HS-5 (cell line): Measurements from ENCODE around the gene CTH.
A peak's percentile ranks its signal among the peaks of the same experiment; 100 is the strongest.
"Not testable (repeated sequence)": the region's sequence is repeated elsewhere in the genome, so short reads cannot be mapped to it uniquely, and the experiment has no call there.

Experiments used
- DNase-seq: peaks from one replicate; pipeline ENCODE4 v3.0.0-alpha.2; 2012; ENCODE audit warnings: low read depth

Gene CTH

DNA sequence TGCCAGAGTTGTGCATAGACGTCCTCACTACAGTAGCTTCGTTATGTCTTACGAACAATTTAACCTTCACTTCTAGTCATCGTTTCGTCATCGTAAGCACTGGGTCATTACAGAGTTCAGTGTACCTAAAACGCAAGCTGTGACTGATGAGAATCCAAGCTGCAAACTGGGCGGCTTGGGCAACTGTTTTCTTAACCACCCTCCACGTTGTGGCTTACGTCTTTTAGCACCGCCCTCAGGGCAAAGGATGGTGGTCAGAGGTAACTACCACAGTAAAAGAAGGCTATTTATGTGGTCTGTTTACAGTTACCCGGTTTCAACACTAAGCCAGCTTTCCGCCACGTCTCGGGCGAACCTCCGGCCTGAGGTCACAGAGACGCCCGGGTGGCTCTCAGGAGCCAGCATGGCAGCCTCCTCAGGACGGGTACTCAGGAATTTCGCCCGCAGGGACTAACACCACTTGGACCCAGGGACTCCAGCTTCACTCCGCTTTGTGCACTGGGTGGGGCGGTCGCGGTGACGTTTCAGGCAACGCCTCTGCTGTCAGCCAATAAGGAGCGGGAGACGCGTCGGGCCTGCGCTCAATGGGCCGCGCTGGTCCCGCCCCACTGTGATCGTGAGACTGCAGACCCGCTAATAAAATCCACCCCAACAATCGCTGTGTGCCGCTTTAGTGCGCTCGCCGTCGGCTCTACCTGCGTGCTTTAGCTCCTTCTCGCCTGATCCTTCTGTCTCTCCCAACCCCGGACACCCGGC, at the start of gene CTH:
Gene CTH (plus strand): TSS at position 665 of the 756 bp plus-strand sequence. CDS start 148 bp downstream, outside the sequence.
- DNase-seq, result peak; percentile 82

DNA sequence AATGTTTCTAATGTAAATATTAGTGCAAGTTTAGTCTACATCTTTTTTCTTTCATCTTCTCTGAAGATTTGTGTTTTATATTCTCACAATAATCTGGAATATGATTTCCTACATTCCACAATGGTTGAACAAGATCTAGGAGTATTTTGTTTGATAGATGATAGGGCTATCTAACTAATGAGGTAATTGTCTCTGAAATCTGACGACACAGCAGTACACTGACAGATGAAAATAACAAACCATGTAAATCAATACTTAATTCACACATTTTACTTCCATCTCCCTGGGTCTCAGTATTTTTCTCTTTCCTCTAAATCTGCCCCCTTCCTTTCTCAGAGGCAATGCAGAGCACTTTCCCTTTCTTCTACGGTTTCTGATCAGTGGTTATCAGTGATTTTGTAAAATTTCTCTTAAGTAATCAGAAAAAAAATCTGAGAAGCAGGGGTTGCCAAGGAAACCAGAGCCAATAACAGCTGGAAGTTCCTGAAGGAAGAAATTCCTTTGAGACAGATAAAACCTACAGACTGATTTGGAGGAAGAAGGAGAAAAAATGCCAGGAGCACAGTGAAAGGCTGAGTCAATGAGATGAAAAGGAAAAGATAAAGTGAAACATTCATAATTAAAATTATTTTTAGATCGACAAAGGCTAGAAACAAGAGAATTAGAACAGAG, 49.2 kb upstream of the CTH start:
- peak; percentile 25 for DNase-seq

DNA sequence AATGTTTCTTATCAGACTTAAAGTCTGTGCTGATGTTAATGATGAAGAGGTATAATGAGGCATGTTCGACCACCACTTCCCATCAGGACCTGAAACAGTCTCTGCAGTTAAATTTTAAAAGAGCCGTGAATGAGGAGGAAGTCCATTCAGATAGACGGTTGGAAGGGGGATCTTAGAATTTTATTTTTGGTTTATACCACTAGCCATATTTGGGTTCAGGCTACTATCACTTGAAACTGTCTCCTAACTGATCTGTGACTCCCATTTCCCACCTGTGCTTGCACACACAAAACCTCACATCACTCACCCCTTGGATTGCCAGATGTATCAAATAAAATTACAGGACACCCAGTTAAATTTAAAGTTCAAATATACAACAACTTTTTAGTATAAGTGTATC, 46.6 kb upstream of the CTH start:
- no peak for DNase-seq

DNA sequence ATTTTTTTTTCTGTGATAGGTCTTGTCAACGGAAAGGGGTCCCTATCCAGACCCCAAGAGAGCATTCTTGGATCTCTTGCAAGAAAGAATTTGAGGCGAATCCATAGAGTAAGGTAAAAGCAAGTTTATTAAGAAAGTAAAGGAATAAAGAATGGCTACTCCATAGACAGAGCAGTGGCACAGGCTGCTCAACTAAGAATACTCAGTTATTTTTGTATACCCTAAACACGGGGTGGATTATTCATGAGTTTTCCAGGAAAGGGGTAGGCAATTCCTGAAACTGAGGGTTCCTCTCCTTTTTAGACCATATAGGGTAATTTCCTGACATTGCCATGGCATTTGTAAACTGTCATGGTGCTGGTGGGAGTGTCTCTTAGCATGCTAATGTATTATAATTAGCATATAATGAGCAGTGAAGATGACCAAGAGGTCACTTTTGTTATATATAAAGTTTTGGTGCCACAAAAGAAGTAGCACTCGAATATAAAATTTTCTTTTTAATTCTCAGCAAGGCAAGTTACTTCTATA, 44.6 kb upstream of the CTH start:
- not testable (repeated sequence) for DNase-seq

DNA sequence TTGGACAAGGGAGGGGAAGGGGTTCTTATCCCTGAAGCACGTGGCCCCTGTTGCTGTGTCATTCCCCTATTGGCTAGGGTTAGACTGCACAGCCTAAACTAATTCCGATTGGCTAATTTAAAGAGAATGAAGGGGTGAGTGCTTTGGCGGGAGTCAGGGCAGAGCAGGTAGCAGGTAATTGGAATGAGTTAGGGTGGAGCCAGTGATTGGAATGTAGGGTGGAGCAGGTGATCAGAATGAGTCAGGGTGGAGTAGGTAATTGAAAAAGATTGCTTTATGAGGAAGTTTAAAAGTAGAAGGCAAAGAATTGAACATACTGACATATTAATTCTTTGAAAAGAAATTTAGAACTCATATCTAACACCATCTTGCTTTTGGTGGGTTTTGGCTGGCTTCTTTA, 44.1 kb upstream of the CTH start:
- DNase-seq, result not testable (repeated sequence)

DNA sequence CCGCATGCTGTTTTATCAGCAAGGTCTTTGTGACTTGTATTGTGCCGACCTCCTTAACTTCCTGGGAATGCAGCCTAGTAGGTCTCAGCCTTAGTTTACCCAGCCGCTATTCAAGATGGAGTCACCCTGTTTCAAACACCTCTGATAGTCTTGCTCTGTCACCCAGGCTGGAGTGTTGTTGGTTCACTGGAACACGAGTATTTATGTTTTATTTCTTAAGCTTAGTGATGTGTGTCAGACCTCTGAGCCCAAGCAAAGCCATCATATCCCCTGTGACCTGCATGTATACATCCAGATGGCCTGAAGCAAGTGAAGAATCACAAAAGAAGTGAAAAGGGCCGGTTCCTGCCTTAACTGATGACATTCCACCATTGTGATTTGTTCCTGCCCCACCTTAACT, 43.7 kb upstream of the CTH start:
- not testable (repeated sequence) for DNase-seq

DNA sequence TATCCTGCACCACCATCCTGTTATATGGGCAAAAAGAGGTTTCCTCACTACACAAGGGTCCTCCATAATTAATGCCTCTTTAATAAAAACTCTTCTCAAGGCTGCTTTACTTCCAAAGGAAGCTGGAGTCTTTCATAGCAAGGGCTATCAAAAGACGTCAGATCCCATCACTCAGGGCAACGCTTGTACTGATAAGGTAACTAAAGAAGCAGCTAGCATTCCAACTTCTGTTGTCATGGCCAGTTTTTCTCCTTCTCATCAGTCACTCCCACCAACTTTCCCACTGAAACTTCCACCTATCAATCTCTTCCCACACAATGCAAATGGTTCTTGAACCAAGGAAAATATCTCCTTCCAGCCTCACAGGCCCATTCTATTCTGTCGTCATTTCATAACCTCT, 39.5 kb upstream of the CTH start:
- not testable (repeated sequence) for DNase-seq

DNA sequence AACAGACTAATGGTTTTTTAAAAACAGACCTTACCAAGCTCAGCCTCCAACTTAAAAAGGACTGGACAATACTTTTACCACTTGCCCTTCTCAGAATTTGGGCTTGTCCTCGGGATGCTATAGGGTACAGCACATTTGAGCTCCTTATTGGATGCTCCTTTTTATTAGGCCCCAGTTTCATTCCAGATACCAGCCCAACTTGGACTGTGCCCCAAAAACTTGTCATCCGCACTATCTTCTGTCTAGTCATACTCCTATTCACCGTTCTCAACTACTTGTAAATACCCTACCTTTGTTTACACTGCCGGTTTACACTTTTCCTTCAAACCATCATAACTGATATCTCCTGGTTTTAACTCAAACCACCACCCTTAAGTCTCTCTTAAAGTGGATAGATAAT, 38.6 kb upstream of the CTH start:
- DNase-seq, result no peak

DNA sequence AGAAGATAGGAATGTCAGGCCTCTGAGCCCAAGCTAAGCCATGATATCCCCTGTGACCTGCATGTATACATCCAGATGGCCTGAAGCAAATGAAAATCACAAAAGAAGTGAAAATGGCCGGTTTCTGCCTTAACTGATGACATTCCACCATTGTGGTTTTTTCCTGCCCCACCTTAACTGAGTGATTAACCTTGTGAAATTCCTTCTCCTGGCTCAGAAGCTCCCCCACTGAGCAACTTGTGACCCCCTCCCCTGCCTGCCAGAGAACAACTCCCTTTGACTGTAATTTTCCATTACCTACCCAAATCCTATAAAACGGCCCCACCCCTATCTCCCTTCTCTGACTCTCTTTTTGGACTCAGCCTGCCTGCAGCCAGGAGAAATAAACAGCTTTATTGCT, 37.5 kb upstream of the CTH start:
- not testable (repeated sequence) for DNase-seq

DNA sequence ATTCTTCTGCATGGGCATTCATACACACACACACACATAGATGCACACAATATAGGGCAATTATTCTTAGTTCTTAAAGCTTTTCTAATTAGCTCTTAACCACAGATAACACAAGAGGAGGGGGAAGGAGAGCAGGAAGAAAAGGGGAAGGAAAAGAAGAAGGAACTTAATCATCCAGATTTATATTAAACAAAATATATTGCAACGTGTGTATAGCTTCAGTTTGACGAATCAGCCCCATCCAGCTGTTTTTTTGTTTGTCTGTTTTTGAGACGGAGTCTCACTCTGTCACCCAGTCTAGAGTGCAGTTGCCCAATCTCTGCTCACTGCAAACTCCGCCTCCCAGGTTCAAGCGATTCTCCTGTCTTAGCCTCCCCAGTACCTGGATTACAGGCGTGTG, 34.9 kb upstream of the CTH start:
- no peak for DNase-seq

DNA sequence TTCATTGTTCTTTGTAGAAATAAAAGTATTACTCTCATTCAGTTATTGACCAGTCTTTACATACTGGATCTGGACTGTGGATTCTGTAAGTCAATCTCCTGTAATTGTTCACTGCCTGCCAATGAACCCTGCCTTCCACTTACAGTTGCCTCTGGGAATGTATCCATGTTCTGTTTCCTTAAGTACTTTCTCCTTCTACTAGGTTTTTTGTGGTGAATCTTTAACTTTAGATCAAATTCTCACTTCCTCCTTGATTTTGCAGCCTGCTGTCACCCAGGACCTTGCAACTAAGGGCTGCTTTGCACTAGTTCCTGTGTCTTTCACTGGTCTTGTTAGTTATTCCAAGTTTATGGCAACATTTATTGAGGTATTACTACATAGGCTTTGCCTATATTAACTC, 28.4 kb upstream of the CTH start:
- no peak for DNase-seq

DNA sequence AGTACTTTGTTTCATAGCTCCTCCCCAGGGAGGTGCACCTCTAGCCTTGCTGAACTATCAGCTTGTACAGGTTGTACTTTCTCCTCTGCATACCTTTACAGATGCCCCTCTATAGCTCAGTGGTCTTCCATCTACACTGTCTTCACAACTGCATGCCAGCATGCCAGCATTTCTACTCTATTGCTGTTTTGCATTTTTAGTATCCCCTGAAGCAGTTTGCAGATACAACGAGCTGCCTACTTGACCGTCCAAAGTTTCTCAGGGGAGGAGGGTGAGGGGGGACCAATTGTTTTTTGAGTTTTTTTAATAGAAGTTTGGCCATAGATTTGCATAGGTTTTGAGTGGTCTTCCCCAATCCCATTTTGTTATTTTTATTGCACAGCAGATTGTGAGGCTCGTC, 27.6 kb upstream of the CTH start:
- DNase-seq, result no peak

DNA sequence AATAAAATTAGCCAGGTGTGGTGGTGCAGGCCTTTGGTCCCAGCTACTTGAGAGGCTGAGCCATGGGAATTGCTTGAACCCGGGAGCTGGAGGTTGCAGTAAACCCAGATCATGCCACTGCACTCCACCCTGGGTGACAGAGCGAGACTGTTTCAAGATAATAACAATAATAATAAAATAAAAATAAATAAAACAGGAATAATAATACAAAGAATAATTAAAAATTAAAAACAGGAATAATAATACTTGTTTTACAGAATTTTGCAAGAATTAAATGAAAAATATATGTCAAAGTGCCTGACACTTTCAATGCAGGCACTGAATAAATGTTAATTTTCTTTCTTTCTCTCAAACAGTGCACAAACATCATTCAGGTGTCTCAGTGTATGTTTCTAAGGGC, 26.5 kb upstream of the CTH start:
- no peak for DNase-seq

DNA sequence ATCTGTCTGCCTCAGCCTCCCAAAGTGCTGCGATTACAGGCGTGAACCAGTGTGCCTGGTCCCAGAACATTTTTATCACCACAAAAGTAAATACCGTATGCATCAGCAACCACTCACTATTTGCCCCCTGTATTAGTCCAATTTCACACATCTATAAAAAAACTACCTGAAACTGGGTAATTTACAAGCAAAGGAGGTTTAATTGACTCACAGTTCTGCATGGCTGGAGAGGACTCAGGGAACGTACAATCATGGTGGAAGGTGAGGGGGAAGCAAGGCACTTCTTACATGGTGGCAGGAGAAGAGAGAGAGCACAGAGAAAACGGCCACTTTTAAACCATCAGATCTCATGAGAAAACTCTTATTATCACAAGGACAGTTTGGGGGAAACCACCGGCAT, 25.6 kb upstream of the CTH start:
- no peak for DNase-seq

DNA sequence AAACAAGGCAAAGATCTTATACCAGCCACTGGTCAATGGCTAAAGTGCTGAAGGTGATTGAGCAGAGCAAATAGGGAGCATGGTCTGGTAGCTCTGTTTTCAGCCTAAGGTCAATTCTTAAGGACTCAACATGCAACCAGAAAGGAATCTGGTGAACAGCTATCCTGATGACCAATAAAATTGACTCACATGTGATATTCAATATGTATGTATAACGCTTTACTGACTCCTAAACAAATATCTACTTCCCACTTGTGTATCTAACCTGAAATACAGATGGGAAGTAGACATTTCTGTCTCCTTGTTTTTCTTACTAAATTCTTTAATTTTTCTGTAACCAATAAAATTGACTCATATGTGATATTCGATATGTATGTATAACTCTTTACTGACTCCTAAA, 24.9 kb upstream of the CTH start:
- no peak for DNase-seq

DNA sequence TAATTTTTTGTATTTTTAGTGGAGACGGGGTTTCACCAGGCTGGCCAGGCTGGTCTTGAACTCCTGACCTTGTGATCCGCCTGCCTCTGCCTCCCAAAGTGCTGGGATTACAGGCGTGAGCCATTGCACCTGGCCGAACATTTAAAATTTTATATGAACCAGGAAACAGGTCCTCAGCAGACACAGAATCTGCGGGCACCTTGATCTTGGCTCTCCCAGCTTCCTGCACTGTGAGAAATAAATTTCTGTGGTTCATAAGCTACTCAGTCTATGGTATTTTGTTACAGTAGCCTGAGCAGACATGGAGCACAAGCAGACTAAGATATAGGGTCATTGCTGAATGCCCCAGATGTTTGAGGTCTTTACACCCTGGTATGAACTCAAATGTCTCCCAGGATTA, 23.6 kb upstream of the CTH start:
- DNase-seq, result no peak

DNA sequence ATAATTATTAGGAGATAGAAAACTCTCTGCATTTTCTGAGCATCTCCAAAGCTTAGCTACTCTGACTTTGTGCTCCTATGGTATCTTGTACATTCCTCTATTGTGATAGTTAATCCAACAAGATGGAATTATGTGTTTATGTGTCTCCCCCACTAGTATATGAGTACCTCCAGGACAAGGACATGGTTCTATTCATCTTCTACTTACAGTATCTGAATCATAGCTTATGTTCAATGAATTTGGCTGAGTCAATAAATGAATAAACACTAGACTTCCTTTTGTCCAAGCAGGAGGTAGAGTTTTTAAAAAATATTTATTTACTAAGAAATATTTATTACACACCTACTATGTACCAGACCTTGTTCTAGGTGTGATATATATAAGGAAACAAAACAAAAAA, 18.4 kb upstream of the CTH start:
- no peak for DNase-seq

DNA sequence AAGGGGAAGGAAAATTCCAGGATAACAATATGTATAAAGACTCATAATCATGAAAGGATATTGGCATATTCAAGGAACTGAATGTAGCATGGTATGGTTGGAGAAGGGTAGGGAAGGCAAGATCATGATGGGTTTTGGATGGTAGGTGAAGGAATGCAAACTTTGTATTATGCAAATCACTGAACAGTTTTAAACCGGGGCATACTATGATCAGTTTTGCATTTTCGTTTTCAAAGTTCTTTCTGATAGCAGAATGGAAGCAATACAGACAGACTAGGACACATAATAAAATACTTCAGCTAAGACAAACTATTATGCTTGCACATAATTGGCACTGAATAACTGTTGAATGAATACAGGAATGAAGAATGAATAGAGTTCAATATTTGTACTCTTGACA, 14.5 kb upstream of the CTH start:
- DNase-seq, result no peak

DNA sequence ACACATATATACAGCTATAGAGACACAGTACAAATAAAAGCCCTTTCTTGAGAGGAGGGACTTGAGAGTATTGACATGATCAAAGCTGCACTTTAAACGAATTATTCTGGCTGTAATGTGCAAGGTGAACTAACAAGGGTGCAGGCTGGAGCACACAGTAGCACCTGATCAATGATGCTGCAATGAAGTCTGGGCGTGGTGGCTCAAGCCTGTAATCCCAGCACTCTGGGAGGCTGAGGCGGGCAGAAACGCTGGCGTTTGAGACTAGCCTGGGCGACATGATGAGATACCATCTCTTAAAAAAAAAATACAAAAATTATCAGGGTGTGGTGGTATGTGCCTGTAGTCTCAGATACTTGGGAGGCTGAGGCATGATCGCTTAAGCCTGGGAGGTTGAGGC, 14.1 kb upstream of the CTH start:
- no peak for DNase-seq

DNA sequence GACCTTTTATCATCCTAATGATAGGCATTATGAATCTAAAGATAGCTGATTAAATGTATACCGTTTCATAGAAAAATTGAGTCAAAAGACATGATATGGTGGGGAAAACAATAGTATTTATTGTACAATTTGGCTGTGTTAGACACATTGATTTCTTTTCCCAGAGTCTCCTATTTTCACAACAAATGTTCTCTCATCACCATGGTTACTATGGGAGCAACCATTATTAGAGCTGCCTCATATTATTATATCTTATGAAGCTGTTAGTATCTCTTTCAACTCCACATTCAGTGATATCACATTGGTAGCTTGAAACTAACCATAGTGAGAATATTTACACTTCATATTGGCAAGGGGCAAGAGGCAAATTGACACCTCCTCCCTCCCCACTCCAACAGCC, 10.7 kb upstream of the CTH start:
- no peak for DNase-seq

DNA sequence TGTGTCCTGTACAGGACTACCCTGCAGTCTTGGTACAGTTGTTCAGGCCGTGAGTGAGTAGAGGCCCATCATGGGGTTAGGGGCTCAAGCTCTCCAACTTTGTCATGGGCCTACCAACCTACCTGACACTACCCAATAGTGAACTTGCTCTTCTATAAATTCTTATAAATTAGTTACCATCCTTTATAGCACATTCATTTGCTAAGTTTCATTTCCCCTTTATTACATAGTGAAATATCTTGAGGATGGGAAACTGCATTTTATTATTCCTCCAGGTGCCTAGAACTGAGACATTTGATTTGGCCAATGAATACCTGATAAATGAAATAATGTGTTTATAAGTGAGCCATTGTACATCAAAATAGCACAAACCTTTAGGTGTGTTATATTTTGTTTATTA, 9.1 kb upstream of the CTH start:
- DNase-seq, result no peak

DNA sequence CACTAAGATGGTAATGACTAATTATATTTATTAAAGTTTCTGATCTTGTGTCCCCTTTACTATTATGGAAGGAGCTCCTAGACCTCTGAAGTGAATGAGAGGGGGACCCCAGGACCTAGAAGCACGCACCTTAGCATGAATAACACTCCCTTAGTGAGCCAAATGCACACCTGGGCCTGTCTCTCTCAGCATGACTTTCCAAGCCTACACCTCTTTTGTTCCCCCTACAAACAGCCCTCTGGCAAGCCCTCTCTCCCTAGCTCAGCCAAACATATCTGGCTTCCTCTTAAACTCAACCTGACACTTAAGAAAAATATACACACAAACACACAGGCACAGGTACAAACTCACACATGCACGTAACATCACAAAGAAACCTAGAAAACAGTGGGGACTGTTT, 7.3 kb upstream of the CTH start:
- DNase-seq, result no peak

DNA sequence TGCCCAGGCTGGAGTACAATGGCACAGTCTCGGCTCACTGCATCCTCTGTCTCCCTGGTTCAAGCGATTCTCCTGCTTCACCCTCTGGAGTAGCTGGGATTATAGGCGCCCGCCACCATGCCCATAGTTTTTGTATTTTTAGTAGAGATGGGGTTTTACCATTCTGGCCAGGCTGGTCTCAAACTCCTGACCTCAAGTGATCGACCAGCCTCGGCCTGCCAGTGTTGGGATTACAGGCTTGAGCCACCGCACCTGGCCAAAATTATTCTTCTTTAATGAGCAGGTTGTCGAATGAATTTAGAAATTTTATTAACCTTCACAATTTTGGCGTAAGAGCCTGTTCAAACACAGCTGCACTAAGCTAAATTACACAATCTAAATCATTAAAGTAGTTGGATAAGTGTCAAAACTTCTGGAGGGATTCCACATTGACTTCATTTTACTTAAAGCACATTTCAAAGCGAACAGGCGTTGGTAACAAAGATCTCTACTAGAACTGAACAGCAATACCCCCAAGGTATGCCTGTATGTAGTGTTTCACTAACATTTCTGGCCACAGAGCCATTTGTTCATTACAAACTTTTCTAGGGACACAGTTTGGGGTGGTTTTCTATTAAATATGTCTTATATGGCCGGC, 5.2 kb upstream of the CTH start:
- DNase-seq, result no peak
